Measurements from ENCODE around the gene LTC4S. TPM values are rescaled to one million over a fixed set of nuclear protein-coding genes. Genes with fewer than 3 reads are reported as not detected.

LTC4S gene
- total RNA-seq, 1 donor from 2014 or later, result 4.0 TPM

GRCh38 chr5:179798144-179798770 lies 4.5 kb downstream of the LTC4S start:
- H3K27ac Mint-ChIP-seq, result no peak overlapping the region
- no peak overlapping the region for H3K4me3 Mint-ChIP-seq
- H3K36me3 Mint-ChIP-seq, result peaks cover 9% of the 10 kb centered on the region
- peaks cover 8% of the 10 kb centered on the region for H3K4me1 Mint-ChIP-seq (ENCODE audit: unreplicated experiment)
- no peaks in the 10 kb centered on the region for H3K9me3 Mint-ChIP-seq
- no peak for TF ChIP-seq CTCF (conservative IDR thresholded peaks at IDR 0.05)
- DNase-seq (ENCODE audit: extremely low spot score, unreplicated experiment), result no peak
- no peaks in the 10 kb centered on the region for H3K27me3 Mint-ChIP-seq

- Mint-ChIP-seq H3K36me3 (peaks cover 9% of the 10 kb centered on the region), H3K9me3 (no peaks in the 10 kb centered on the region), H3K4me3 (no peak overlapping the region), H3K27ac (no peak overlapping the region), H3K27me3 (no peaks in the 10 kb centered on the region), H3K4me1 (ENCODE audit: unreplicated experiment) (peaks cover 13% of the 10 kb centered on the region)
- TF ChIP-seq CTCF (conservative IDR thresholded peaks at IDR 0.05), result no peak
- DNase-seq (ENCODE audit: extremely low spot score, unreplicated experiment), result no peak
These were observed 5.2 kb downstream of the LTC4S start for GRCh38 chr5:179798771-179799643.

- Mint-ChIP-seq H3K4me1 (ENCODE audit: unreplicated experiment) (peaks cover 16% of the 10 kb centered on the region), H3K27me3 (no peaks in the 10 kb centered on the region), H3K4me3 (no peak overlapping the region), H3K9me3 (no peaks in the 10 kb centered on the region), H3K27ac (no peak overlapping the region), H3K36me3 (peaks cover 9% of the 10 kb centered on the region)
- TF ChIP-seq CTCF (conservative IDR thresholded peaks at IDR 0.05), result no peak
- DNase-seq (ENCODE audit: extremely low spot score, unreplicated experiment), result no peak
These were observed 5.8 kb downstream of the LTC4S start for GRCh38 chr5:179799644-179799973.

- Mint-ChIP-seq H3K27ac (no peak overlapping the region), H3K4me1 (ENCODE audit: unreplicated experiment) (peaks cover 22% of the 10 kb centered on the region), H3K9me3 (no peaks in the 10 kb centered on the region), H3K27me3 (no peaks in the 10 kb centered on the region), H3K4me3 (no peak overlapping the region), H3K36me3 (peaks cover 9% of the 10 kb centered on the region)
- DNase-seq (ENCODE audit: extremely low spot score, unreplicated experiment), result no peak
- TF ChIP-seq CTCF (conservative IDR thresholded peaks at IDR 0.05), result no peak
These were observed 6.4 kb downstream of the LTC4S start for GRCh38 chr5:179800071-179800695.

- peaks cover 22% of the 10 kb centered on the region for H3K4me1 Mint-ChIP-seq (ENCODE audit: unreplicated experiment)
- TF ChIP-seq CTCF (conservative IDR thresholded peaks at IDR 0.05), result no peak
These were observed 7.0 kb downstream of the LTC4S start for GRCh38 chr5:179800696-179801201.

More at GRCh38 chr5:179800696-179801201, 7.0 kb downstream of the LTC4S start:
- no peak for DNase-seq (ENCODE audit: extremely low spot score, unreplicated experiment)
- no peaks in the 10 kb centered on the region for H3K27me3 Mint-ChIP-seq
- no peaks in the 10 kb centered on the region for H3K9me3 Mint-ChIP-seq
- no peak overlapping the region for H3K4me3 Mint-ChIP-seq
- peaks cover 9% of the 10 kb centered on the region for H3K36me3 Mint-ChIP-seq
- H3K27ac Mint-ChIP-seq, result no peak overlapping the region
